ENCODE data around the gene MOB3C. TPM values are rescaled to one million over a fixed set of nuclear protein-coding genes. Genes with fewer than 3 reads are reported as not detected.

The MOB3C gene
- polyA plus RNA-seq, 1 of the 3 experiments (the other 2 are of a cell fraction): 8.6 TPM

- H3K4me3 ChIP-seq (ENCODE audit: low read depth in 2 of 2, low read length in 1 of 2): no peak overlapping the region
- no peaks in the 10 kb centered on the region for H3K27me3 ChIP-seq (ENCODE audit: insufficient read depth)
- WGBS (ENCODE audit: low lambda C conversion rate): 97% methylated on average over 3 of the region's 3 CpGs
- H3K9me3 ChIP-seq: no peaks in the 10 kb centered on the region
- DNase-seq: no peak
- H3K79me2 ChIP-seq (ENCODE audit: insufficient read depth): no peaks in the 10 kb centered on the region
- peaks cover 0 to 31% of the 10 kb centered on the region in 2 experiments for H3K36me3 ChIP-seq (replicated peaks in 1 of 2; ENCODE audit: control insufficient read depth in 1 of 2, insufficient read depth in 2 of 2, low read length in 1 of 2)
- TF ChIP-seq ZBTB33 (IDR thresholded peaks at IDR 0.05; ENCODE audit: borderline replicate concordance, low read depth) (no peak), IRF3 (IDR thresholded peaks at IDR 0.05; ENCODE audit: low read depth, low read length) (no peak), JUND (IDR thresholded peaks at IDR 0.05) (no peak), FOSL2 (IDR thresholded peaks at IDR 0.05; ENCODE audit: borderline replicate concordance, low read depth) (no peak), MEF2A (IDR thresholded peaks at IDR 0.05; ENCODE audit: borderline replicate concordance, low read depth) (no peak), TAF1 (IDR thresholded peaks at IDR 0.05; ENCODE audit: borderline replicate concordance, low read depth, low read length) (no peak), SMC3 (IDR thresholded peaks at IDR 0.05; ENCODE audit: low read depth, low read length) (no peak), ELF1 (IDR thresholded peaks at IDR 0.05) (no peak), FOXM1 (IDR thresholded peaks at IDR 0.05; ENCODE audit: low read depth) (no peak), NRF1 (IDR thresholded peaks at IDR 0.05; ENCODE audit: low read depth, low read length) (no peak), RCOR1 (IDR thresholded peaks at IDR 0.05; ENCODE audit: low read length) (no peak)
- TF ChIP-seq, protein P1, sequence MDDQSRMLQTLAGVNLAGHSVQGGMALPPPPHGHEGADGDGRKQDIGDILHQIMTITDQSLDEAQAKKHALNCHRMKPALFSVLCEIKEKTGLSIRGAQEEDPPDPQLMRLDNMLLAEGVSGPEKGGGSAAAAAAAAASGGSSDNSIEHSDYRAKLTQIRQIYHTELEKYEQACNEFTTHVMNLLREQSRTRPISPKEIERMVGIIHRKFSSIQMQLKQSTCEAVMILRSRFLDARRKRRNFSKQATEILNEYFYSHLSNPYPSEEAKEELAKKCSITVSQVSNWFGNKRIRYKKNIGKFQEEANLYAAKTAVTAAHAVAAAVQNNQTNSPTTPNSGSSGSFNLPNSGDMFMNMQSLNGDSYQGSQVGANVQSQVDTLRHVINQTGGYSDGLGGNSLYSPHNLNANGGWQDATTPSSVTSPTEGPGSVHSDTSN (IDR thresholded peaks at IDR 0.05): no peak
- H2AFZ ChIP-seq (ENCODE audit: low read depth): no peak overlapping the region
- no peaks in the 10 kb centered on the region for H3K9me2 ChIP-seq
- H3K27ac ChIP-seq (ENCODE audit: low read depth in 2 of 2, low read length in 1 of 2): no peak overlapping the region
- H3K4me2 ChIP-seq: no peak overlapping the region
- POLR2A ChIA-PET: no interaction called here
- no peaks in the 10 kb centered on the region for H3K4me1 ChIP-seq (ENCODE audit: control insufficient read depth in 1 of 2, insufficient read depth in 2 of 2, low read depth in 1 of 2, low read length in 1 of 2)
- no peaks in the 10 kb centered on the region for H4K20me1 ChIP-seq (ENCODE audit: insufficient read depth)
- CTCF ChIA-PET: interaction anchor here (1.2 kb wide), 1 partner anchor 62 kb away, joined by 3 read pairs; no protein-coding TSS in a partner anchor
- H3F3A ChIP-seq (replicated peaks; ENCODE audit: insufficient read depth): no peaks in the 10 kb centered on the region
- no peak overlapping the region for H3K9ac ChIP-seq
Observed at GRCh38 chr1:46589529-46589928, 27.1 kb downstream of the MOB3C start.

DNA sequence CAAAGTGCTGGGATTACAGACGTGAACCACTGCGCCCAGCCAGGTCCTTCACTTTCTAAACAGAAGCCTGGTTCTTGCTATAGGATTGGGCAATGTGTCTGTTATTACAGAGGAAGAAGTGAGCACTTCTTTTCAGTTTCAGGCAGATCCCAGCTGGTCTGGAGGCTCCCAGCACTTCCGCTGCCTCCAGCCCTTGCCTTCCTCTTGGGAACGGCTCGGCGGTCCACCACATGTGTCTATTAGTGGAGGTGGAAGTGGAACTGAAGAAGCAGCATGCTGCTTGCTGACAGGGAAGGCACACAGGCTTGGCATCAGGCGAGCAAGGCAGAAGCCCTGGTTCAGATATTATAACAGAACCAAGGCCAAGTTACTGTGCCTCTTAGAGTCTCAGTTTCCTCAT is 29.5 kb downstream of the MOB3C start:
- H3K36me3 ChIP-seq (replicated peaks in 1 of 2; ENCODE audit: control insufficient read depth in 1 of 2, insufficient read depth in 2 of 2, low read length in 1 of 2): peaks cover 0 to 38% of the 10 kb centered on the region in 2 experiments
- TF ChIP-seq USF2 (IDR thresholded peaks at IDR 0.05; ENCODE audit: borderline replicate concordance, low read depth, low read length) (no peak), TAF1 (IDR thresholded peaks at IDR 0.05; ENCODE audit: borderline replicate concordance, low read depth, low read length) (no peak), TEAD4 (IDR thresholded peaks at IDR 0.05; ENCODE audit: borderline replicate concordance, insufficient read depth) (no peak), NRF1 (IDR thresholded peaks at IDR 0.05; ENCODE audit: low read depth, low read length) (no peak), NFIC (IDR thresholded peaks at IDR 0.05; ENCODE audit: borderline replicate concordance) (no peak), RAD21 (IDR thresholded peaks at IDR 0.05; ENCODE audit: low read length) (no peak), FOXJ3 (CRISPR knock-in tag; IDR thresholded peaks at IDR 0.05) (no peak), MEF2A (IDR thresholded peaks at IDR 0.05; ENCODE audit: borderline replicate concordance, low read depth) (no peak), REST (IDR thresholded peaks at IDR 0.05; ENCODE audit: low read depth, low read length) (no peak), CHD2 (IDR thresholded peaks at IDR 0.05; ENCODE audit: low read length, partially characterized antibody) (no peak), GABPA (IDR thresholded peaks at IDR 0.05; ENCODE audit: low read depth) (no peak), ELF1 (IDR thresholded peaks at IDR 0.05) (no peak)
- no peak overlapping the region for H3K4me2 ChIP-seq
- no peak overlapping the region for H3K4me3 ChIP-seq (ENCODE audit: low read depth in 2 of 2, low read length in 1 of 2)
- ChIA-PET CTCF (no interaction called here), POLR2A (no interaction called here)
- no peaks in the 10 kb centered on the region for H3K79me2 ChIP-seq (ENCODE audit: insufficient read depth)
- H3K27ac ChIP-seq (ENCODE audit: low read depth in 2 of 2, low read length in 1 of 2): no peak overlapping the region
- H2AFZ ChIP-seq (ENCODE audit: low read depth): no peak overlapping the region
- WGBS (ENCODE audit: low lambda C conversion rate): 96% methylated on average over 7 of the region's 7 CpGs
- no peaks in the 10 kb centered on the region for H3K4me1 ChIP-seq (ENCODE audit: control insufficient read depth in 1 of 2, insufficient read depth in 2 of 2, low read depth in 1 of 2, low read length in 1 of 2)
- no peaks in the 10 kb centered on the region for H4K20me1 ChIP-seq (ENCODE audit: insufficient read depth)
- H3K9ac ChIP-seq: no peak overlapping the region
- H3K9me2 ChIP-seq: no peaks in the 10 kb centered on the region
- no peak for DNase-seq
- no peaks in the 10 kb centered on the region for H3K9me3 ChIP-seq
- no peaks in the 10 kb centered on the region for H3F3A ChIP-seq (replicated peaks; ENCODE audit: insufficient read depth)
- no peaks in the 10 kb centered on the region for H3K27me3 ChIP-seq (ENCODE audit: insufficient read depth)
